DND-41 (cell line): Measurements from ENCODE around the gene ANKHD1.

ENCODE experiments used
- ATAC-seq: fragments of 200-7000 bp; cut with Tn5 transposase; 3 replicates; pipeline ENCODE4 v1.9.1; 2021; ENCODE audit warnings: low read depth; ENCODE audit not compliant: insufficient read depth
- DNase-seq: peaks from one replicate; pipeline ENCODE4 v3.0.0-alpha.2; 2020
- H2AFZ ChIP-seq: 2 replicates; pipeline ENCODE4 v1.6.0; 2012; ENCODE audit warnings: low read depth, low read length
- H3K27ac ChIP-seq: 2 replicates; pipeline ENCODE4 v1.5.1; 2012; ENCODE audit warnings: low read length, inconsistent platforms
- H3K27me3 ChIP-seq: fragments of 200-600 bp; sonication (generic); 2 replicates; pipeline ENCODE4 v1.6.0; 2012; ENCODE audit warnings: low read length, mild to moderate bottlenecking, inconsistent platforms; ENCODE audit not compliant: insufficient read depth, poor library complexity
- H3K36me3 ChIP-seq: 2 replicates; pipeline ENCODE4 v1.5.1; 2012; ENCODE audit warnings: low read length, inconsistent platforms; ENCODE audit not compliant: insufficient read depth
- H3K4me1 ChIP-seq: 2 replicates; pipeline ENCODE4 v1.5.1; 2012; ENCODE audit warnings: mild to moderate bottlenecking, low read length; ENCODE audit not compliant: insufficient read depth
- H3K4me2 ChIP-seq: 2 replicates; pipeline ENCODE4 v1.6.0; 2012; ENCODE audit warnings: mild to moderate bottlenecking, moderate library complexity, low read length, inconsistent platforms; ENCODE audit not compliant: insufficient read depth
- H3K4me3 ChIP-seq, 2 experiments: fragments of 200-600 bp in 1 of 2; shearing (Covaris generic) in 1 of 2; 2 replicates each; pipeline ENCODE4 v1.5.1; 2012 to 2016; ENCODE audit warnings: inconsistent platforms in 2 of 2, low read length in 2 of 2, mild to moderate bottlenecking in 2 of 2, low read depth in 1 of 2, moderate library complexity in 1 of 2
- H3K79me2 ChIP-seq: 2 replicates; pipeline ENCODE4 v1.6.0; 2012; ENCODE audit warnings: low read length, inconsistent platforms; ENCODE audit not compliant: insufficient read depth
- H3K9ac ChIP-seq: 2 replicates; pipeline ENCODE4 v1.6.0; 2012; ENCODE audit warnings: low read depth, mild to moderate bottlenecking, inconsistent platforms, low read length, moderate library complexity
- H3K9me3 ChIP-seq: 2 replicates; pipeline ENCODE4 v1.5.1; 2012; ENCODE audit warnings: low read length, moderate library complexity, mild to moderate bottlenecking, inconsistent platforms; ENCODE audit not compliant: insufficient read depth, severe bottlenecking
- H4K20me1 ChIP-seq: 2 replicates; pipeline ENCODE4 v1.6.0; 2012; ENCODE audit warnings: low read length; ENCODE audit not compliant: insufficient read depth
- EZH2 ChIP-seq: IDR thresholded peaks from 3 replicates; pipeline ENCODE4 v1.6.1; 2012; ENCODE audit warnings: borderline replicate concordance, low read depth, mild to moderate bottlenecking, moderate library complexity, low read length, inconsistent platforms; ENCODE audit not compliant: severe bottlenecking
- TF ChIP-seq, protein P1 (sequence below): IDR thresholded peaks from 2 replicates; pipeline ENCODE4 v1.5.1; 2012; ENCODE audit warnings: borderline replicate concordance, low read length, moderate library complexity, mild to moderate bottlenecking; ENCODE audit not compliant: poor library complexity, severe bottlenecking; ENCODE audit errors: extremely low read depth

Gene ANKHD1

DNA sequence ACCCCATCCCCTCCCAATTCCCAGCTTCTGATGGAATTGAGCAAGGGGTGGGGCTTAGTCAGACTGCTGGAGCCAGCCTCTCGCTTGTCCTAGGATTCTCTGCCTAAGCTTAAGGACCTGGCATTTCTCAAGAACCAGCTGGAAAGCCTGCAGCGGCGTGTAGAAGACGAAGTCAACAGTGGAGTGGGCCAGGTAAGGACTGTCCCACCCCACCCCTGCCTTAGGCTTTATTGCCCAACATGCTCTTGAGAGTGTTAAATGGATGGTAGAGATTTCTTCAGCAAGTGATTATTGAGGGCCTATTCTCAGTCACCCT, 164.1 kb downstream of the ANKHD1 start:
- H3K9ac ChIP-seq, result peak overlapping the region; percentile 88
- H3K36me3 ChIP-seq, result peaks cover 52% of the 10 kb centered on the region
- peak overlapping the region; percentile 83 for H3K4me2 ChIP-seq
- peaks cover 44% of the 10 kb centered on the region for H3K4me1 ChIP-seq
- no peak for ATAC-seq
- no peak overlapping the region for H2AFZ ChIP-seq
- TF ChIP-seq, protein P1, sequence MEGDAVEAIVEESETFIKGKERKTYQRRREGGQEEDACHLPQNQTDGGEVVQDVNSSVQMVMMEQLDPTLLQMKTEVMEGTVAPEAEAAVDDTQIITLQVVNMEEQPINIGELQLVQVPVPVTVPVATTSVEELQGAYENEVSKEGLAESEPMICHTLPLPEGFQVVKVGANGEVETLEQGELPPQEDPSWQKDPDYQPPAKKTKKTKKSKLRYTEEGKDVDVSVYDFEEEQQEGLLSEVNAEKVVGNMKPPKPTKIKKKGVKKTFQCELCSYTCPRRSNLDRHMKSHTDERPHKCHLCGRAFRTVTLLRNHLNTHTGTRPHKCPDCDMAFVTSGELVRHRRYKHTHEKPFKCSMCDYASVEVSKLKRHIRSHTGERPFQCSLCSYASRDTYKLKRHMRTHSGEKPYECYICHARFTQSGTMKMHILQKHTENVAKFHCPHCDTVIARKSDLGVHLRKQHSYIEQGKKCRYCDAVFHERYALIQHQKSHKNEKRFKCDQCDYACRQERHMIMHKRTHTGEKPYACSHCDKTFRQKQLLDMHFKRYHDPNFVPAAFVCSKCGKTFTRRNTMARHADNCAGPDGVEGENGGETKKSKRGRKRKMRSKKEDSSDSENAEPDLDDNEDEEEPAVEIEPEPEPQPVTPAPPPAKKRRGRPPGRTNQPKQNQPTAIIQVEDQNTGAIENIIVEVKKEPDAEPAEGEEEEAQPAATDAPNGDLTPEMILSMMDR, result no peak
- peak overlapping the region; percentile 67 to 75; a peak in 3 of 4 replicates for H3K4me3 ChIP-seq
- H3K27ac ChIP-seq, result peak overlapping the region; percentile 79; the same call in 1 of the 2 replicates
- DNase-seq, result no peak
- H3K9me3 ChIP-seq, result no peaks in the 10 kb centered on the region
- 0 out of 2 replicates have a peak, but pooled peaks cover 5% of the 10 kb centered on the region for H4K20me1 ChIP-seq
- H3K27me3 ChIP-seq, result no peaks in the 10 kb centered on the region
- peaks cover 39% of the 10 kb centered on the region for H3K79me2 ChIP-seq

- Histone ChIP-seq H3K36me3 (peaks cover 44% of the 10 kb centered on the region), H3K9ac (no peak overlapping the region), H3K27me3 (no peaks in the 10 kb centered on the region), H2AFZ (no peak overlapping the region), H3K4me1 (peaks cover 44% of the 10 kb centered on the region), H3K9me3 (no peaks in the 10 kb centered on the region), H3K27ac (no peak overlapping the region), H3K4me3 (no peak overlapping the region), H3K4me2 (peak overlapping the region; percentile 83), H3K79me2 (peaks cover 39% of the 10 kb centered on the region), H4K20me1 (0 out of 2 replicates have a peak, but pooled peaks cover 5% of the 10 kb centered on the region)
- DNase-seq (no peak), ATAC-seq (no peak)
- TF ChIP-seq, protein P1, result no peak
These were observed 165.0 kb downstream of the ANKHD1 start for GRCh38 chr5:140566665-140567064.

GRCh38 chr5:140567136-140567818, 165.6 kb downstream of the ANKHD1 start:
- Histone ChIP-seq H3K79me2 (peaks cover 39% of the 10 kb centered on the region), H3K4me3 (no peak overlapping the region), H3K4me1 (peaks cover 39% of the 10 kb centered on the region)

More at GRCh38 chr5:140567136-140567818, 165.6 kb downstream of the ANKHD1 start:
- H2AFZ ChIP-seq, result no peak overlapping the region
- ATAC-seq (no peak), DNase-seq (no peak)
- H3K9ac ChIP-seq, result no peak overlapping the region
- H3K27ac ChIP-seq, result no peak overlapping the region
- H4K20me1 ChIP-seq, result 0 out of 2 replicates have a peak, but pooled peaks cover 5% of the 10 kb centered on the region
- H3K27me3 ChIP-seq, result no peaks in the 10 kb centered on the region
- no peak overlapping the region for H3K4me2 ChIP-seq
- peaks cover 38% of the 10 kb centered on the region for H3K36me3 ChIP-seq
- no peak for TF ChIP-seq EZH2
- TF ChIP-seq, protein P1, result no peak
- H3K9me3 ChIP-seq, result no peaks in the 10 kb centered on the region
